Mucosa of descending colon (tissue), 3 donors: ENCODE results near the gene SSR1. TPM values are rescaled to one million over a fixed set of nuclear protein-coding genes. Genes with fewer than 3 reads are reported as not detected.

Experiments used
- ATAC-seq: fragments of 200-7000 bp; cut with Tn5 transposase; one replicate; pipeline ENCODE4 v1.9.1; 2020; ENCODE audit warnings: mild to moderate bottlenecking, moderate library complexity
- DNase-seq, 3 donors: peaks; one replicate each; pipeline ENCODE4 v3.0.0-alpha.2; 2020
- H3K36me3 ChIP-seq: fragments of 200-600 bp; one replicate; pipeline ENCODE4 v1.8.0; 2021; ENCODE audit warnings: low read depth, mild to moderate bottlenecking
- H3K4me1 ChIP-seq: fragments of 200-600 bp; one replicate; pipeline ENCODE4 v1.8.0; 2021; ENCODE audit warnings: low read depth, mild to moderate bottlenecking
- H3K4me3 ChIP-seq: fragments of 200-600 bp; one replicate; pipeline ENCODE4 v1.8.0; 2021; ENCODE audit warnings: mild to moderate bottlenecking
- H3K9me3 ChIP-seq: fragments of 200-600 bp; one replicate; pipeline ENCODE4 v1.8.0; 2021; ENCODE audit warnings: mild to moderate bottlenecking
- intact Hi-C, 2 donors: fragments of 100-400 bp; cut with DNase I in 1 of 2; cut with micrococcal nuclease in 1 of 2; formaldehyde crosslinking; loops; one replicate each; pipeline versions ENCODE4 v1.11.0 to v1.11.1; 2022; cut with DNase I, micrococcal nuclease
- total RNA-seq, 3 donors: library from RNA; stranded (reverse); fragmentation: NEBNext Ultra II Directional in 2 of 3; extraction: Animal tissue kit (Norgen Biotek cat#: 25700) in 2 of 3; gene quantifications; one replicate each; pipeline versions ENCODE4 v1.2.1 to v1.2.4, GENCODE V29; 2021 to 2023
- TF ChIP-seq, protein P1 (sequence below): fragments of 200-600 bp; IDR thresholded peaks from one replicate; pipeline ENCODE4 v1.8.0; 2022; ENCODE audit warnings: antibody characterized with exemption, mild to moderate bottlenecking
- donor health status: DM: no; HTN: no; CAD: no; lungs with moderate emphysema.
- donor health status: DM: no; HTN: no; CAD: no.
- donor health status: DM: no; HTN: yes; CAD: no.

SSR1 gene
- total RNA-seq, 3 donors from 2014 or later: 83.2 to 139 (median 99.4) TPM

DNA sequence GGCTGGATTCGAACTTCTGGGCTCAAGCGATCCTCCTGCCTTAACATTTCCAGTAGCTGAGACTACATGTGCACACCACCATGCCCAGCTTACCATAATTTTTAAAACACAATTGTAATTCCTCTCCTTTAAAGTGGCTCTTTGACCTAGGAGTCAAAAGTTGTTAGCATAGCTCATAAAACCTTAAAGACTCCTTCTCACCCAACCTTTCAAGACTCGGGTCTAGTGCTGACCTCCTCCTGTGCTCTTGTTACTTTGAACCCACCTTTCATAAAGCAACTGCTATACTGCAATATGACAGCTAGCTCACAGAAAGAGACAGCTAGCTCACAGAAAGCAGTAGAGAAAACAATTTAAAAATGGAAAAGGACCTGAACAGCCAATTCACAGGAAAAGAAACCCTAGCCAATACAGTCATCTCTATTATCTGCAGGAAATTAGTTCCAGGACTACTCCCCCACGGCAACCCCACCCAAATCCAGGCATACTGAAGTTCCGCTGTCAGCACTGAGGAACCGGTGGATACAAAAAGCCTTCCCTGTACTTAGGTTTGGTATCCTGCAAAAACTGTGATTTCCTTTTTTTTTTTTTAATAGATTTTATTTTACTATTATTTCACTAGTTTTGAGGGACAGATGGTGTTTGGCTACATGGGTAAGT, 20.3 kb downstream of the SSR1 start:
- DNase-seq (no peak), ATAC-seq (no peak)
- peaks cover 9% of the 10 kb centered on the region for H3K36me3 ChIP-seq
- no peaks in the 10 kb centered on the region for H3K4me1 ChIP-seq
- TF ChIP-seq, protein P1, sequence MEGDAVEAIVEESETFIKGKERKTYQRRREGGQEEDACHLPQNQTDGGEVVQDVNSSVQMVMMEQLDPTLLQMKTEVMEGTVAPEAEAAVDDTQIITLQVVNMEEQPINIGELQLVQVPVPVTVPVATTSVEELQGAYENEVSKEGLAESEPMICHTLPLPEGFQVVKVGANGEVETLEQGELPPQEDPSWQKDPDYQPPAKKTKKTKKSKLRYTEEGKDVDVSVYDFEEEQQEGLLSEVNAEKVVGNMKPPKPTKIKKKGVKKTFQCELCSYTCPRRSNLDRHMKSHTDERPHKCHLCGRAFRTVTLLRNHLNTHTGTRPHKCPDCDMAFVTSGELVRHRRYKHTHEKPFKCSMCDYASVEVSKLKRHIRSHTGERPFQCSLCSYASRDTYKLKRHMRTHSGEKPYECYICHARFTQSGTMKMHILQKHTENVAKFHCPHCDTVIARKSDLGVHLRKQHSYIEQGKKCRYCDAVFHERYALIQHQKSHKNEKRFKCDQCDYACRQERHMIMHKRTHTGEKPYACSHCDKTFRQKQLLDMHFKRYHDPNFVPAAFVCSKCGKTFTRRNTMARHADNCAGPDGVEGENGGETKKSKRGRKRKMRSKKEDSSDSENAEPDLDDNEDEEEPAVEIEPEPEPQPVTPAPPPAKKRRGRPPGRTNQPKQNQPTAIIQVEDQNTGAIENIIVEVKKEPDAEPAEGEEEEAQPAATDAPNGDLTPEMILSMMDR: no peak
- no peaks in the 10 kb centered on the region for H3K9me3 ChIP-seq
- intact Hi-C loops: no loop called here
- no peak overlapping the region for H3K4me3 ChIP-seq

DNA sequence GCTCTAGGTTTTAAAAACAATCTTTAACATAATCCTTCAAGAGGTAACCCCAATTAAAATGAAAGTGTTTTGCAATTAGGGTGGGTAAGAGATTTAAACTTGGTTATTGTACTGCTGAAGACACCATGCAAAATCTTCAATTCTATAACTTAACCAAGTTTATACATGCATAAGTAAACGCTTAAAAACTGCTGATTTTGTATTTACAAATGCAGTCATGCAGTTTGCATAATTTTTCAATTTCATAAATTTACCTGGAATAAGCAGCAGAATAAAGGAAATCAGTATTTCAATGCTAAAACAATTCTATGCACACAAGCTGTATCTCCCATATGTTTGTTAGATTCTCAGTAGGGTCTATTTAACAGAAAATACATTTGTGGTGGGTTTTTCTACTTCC, 22.9 kb downstream of the SSR1 start:
- no peak for ATAC-seq
- H3K4me1 ChIP-seq: no peaks in the 10 kb centered on the region
- intact Hi-C loops: no loop called here
- TF ChIP-seq, protein P1: no peak
- no peaks in the 10 kb centered on the region for H3K9me3 ChIP-seq
- no peak for DNase-seq
- H3K36me3 ChIP-seq: peaks cover 6% of the 10 kb centered on the region
- no peak overlapping the region for H3K4me3 ChIP-seq

DNA sequence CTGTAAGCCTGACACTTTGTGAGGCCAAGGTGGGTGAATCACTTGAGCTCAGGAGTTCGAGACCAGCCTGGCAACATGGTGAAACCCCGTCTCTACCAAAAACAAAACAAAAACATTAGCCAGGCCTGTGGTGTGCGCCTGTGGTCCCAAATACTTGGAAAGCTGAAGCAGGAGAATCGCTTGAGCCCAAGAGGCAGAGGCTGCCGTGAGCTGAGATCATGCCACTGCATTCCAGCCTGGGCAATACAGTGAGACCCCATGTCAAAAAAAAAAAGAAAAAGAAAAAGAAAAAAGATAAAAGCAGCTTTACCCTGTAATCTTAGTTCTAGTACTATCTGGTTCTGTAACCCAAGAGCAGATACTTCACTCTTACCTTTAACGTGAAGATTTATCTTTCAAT, 27.6 kb downstream of the SSR1 start:
- no peaks in the 10 kb centered on the region for H3K9me3 ChIP-seq
- DNase-seq (no peak), ATAC-seq (no peak)
- no peak overlapping the region for H3K4me3 ChIP-seq
- TF ChIP-seq, protein P1: no peak
- no peaks in the 10 kb centered on the region for H3K4me1 ChIP-seq
- no peaks in the 10 kb centered on the region for H3K36me3 ChIP-seq
- intact Hi-C loops: no loop called here

DNA sequence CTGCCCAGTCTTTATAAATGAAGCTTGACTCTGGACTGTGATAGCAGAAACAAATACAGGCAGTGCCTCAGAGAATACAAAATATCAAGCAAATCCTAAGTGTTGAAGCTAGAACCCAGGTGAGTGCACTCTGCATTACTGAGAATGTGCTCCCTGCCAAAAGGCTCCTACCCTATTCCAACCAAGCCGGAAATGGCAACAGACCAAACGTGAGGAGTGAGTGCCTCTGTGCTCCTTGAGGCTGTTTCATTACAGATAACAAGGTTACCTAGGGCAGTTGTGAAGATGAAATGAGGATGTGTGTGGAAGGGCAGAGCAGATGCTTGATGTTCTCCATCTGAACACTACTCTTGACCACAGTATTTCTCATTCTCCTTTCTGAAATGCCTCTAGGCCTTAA, 29.3 kb downstream of the SSR1 start:
- intact Hi-C loops: no loop called here
- ATAC-seq: no peak
- TF ChIP-seq, protein P1: no peak

DNA sequence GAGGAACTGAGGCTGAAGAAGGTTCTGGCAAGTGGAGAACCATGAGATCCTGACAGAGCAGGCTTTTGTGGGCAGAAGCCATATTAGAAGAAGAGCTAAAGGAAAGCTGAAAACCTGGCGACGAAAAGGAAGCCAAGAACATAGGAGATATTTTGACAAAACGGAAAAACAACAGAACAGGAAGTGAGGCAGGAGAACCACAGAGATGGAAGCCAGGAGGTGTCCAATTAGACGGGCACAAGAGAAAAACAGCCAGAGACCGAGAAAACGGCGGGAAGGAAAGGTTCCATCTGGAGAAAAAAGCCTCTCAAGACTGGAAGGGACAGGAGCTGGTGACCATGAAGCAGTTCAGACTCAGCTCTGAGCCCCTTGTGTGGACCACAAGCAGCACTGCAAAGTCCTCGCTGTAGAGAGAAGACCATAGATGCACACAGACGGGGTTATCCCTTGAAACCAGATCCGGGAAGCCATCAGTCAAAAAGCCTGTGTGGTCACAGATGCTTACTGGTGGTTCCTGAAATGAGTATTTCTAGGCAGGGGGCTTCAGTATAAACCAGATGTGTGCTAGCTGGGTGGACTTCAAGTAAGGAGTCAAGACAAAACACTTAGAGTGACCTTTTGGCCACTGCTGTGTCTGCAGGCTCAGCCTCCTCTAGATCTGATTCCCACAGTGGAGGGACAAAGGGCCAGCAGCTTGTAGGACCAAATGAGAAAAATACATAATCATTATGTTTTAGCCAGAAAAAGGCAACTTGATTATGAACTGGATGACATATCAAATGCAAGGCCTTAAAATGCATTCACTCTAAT, 30.7 kb downstream of the SSR1 start:
- Histone ChIP-seq H3K9me3 (no peaks in the 10 kb centered on the region), H3K36me3 (no peaks in the 10 kb centered on the region), H3K4me1 (no peaks in the 10 kb centered on the region), H3K4me3 (no peak overlapping the region)
- intact Hi-C loops: no loop called here
- ATAC-seq (no peak), DNase-seq (no peak)
- TF ChIP-seq, protein P1: no peak

More for the DNA sequence above, 29.3 kb downstream of the SSR1 start:
- Histone ChIP-seq H3K4me3 (no peak overlapping the region), H3K4me1 (no peaks in the 10 kb centered on the region), H3K9me3 (no peaks in the 10 kb centered on the region), H3K36me3 (no peaks in the 10 kb centered on the region)
- DNase-seq: no peak
